ENCODE data around the gene RCBTB1.
"Not testable (repeated sequence)": the region's sequence is repeated elsewhere in the genome, so short reads cannot be mapped to it uniquely, and the experiment has no call there.

The RCBTB1 gene

GRCh38 chr13:49566461-49566860 is 18.9 kb downstream of the RCBTB1 start:
- no peak overlapping the region for H3K27ac ChIP-seq (ENCODE audit: low read length)
- TF ChIP-seq CTCF (IDR thresholded peaks at IDR 0.05; ENCODE audit: low read depth, low read length): no peak
- no peak for TF ChIP-seq EZH2phosphoT487 (IDR thresholded peaks at IDR 0.05; ENCODE audit: low read depth)
- no peak overlapping the region for H3K4me2 ChIP-seq (ENCODE audit: low read length)
- H2AFZ ChIP-seq (ENCODE audit: low read depth, low read length): no peak overlapping the region
- 0 out of 2 replicates have a peak, but pooled peaks cover 2% of the 10 kb centered on the region for H4K20me1 ChIP-seq (ENCODE audit: insufficient read depth, low read length)
- H3K27me3 ChIP-seq (ENCODE audit: low read depth, low read length): no peaks in the 10 kb centered on the region
- peaks cover 11% of the 10 kb centered on the region for H3K4me1 ChIP-seq (ENCODE audit: low read length)
- H3K36me3 ChIP-seq (replicated peaks; ENCODE audit: low read depth, low read length): peaks cover 8% of the 10 kb centered on the region
- H3K9me3 ChIP-seq (ENCODE audit: insufficient read depth, low read length): no peaks in the 10 kb centered on the region
- no peaks in the 10 kb centered on the region for H3K79me2 ChIP-seq (ENCODE audit: low read length)
- no peak overlapping the region for H3K4me3 ChIP-seq (ENCODE audit: low read length)
- H3K9ac ChIP-seq (ENCODE audit: low read length): no peak overlapping the region

- H3K9ac ChIP-seq (ENCODE audit: low read length); H3K4me1 ChIP-seq (ENCODE audit: low read length); H3K4me2 ChIP-seq (ENCODE audit: low read length); H2AFZ ChIP-seq (ENCODE audit: low read depth, low read length); H3K9me3 ChIP-seq (ENCODE audit: insufficient read depth, low read length); H4K20me1 ChIP-seq (ENCODE audit: insufficient read depth, low read length); H3K27ac ChIP-seq (ENCODE audit: low read length); H3K79me2 ChIP-seq (ENCODE audit: low read length); H3K36me3 ChIP-seq (replicated peaks; ENCODE audit: low read depth, low read length); H3K27me3 ChIP-seq (ENCODE audit: low read depth, low read length); H3K4me3 ChIP-seq (ENCODE audit: low read length): not testable (repeated sequence)
These were observed 19.9 kb downstream of the RCBTB1 start for GRCh38 chr13:49565461-49565860.

- Histone ChIP-seq H3K4me3 (ENCODE audit: low read length) (no peak overlapping the region), H3K9ac (ENCODE audit: low read length) (no peak overlapping the region), H3K4me2 (ENCODE audit: low read length) (no peak overlapping the region), H2AFZ (ENCODE audit: low read depth, low read length) (no peak overlapping the region), H3K27me3 (ENCODE audit: low read depth, low read length) (no peaks in the 10 kb centered on the region), H4K20me1 (ENCODE audit: insufficient read depth, low read length) (no peaks in the 10 kb centered on the region), H3K9me3 (ENCODE audit: insufficient read depth, low read length) (no peaks in the 10 kb centered on the region), H3K4me1 (ENCODE audit: low read length) (peaks cover 10% of the 10 kb centered on the region), H3K79me2 (ENCODE audit: low read length) (no peaks in the 10 kb centered on the region), H3K36me3 (replicated peaks; ENCODE audit: low read depth, low read length) (peaks cover 21% of the 10 kb centered on the region), H3K27ac (ENCODE audit: low read length) (no peak overlapping the region)
- TF ChIP-seq CTCF (IDR thresholded peaks at IDR 0.05; ENCODE audit: low read depth, low read length) (no peak), EZH2phosphoT487 (IDR thresholded peaks at IDR 0.05; ENCODE audit: low read depth) (no peak)
These were observed 21.8 kb downstream of the RCBTB1 start for GRCh38 chr13:49563516-49563915.

GRCh38 chr13:49561062-49561410 is 24.3 kb downstream of the RCBTB1 start:
- peaks cover 23% of the 10 kb centered on the region for H3K36me3 ChIP-seq (replicated peaks; ENCODE audit: low read depth, low read length)

More at GRCh38 chr13:49561062-49561410, 24.3 kb downstream of the RCBTB1 start:
- no peak overlapping the region for H3K4me2 ChIP-seq (ENCODE audit: low read length)
- no peak overlapping the region for H2AFZ ChIP-seq (ENCODE audit: low read depth, low read length)
- no peak overlapping the region for H3K27ac ChIP-seq (ENCODE audit: low read length)
- TF ChIP-seq EZH2phosphoT487 (IDR thresholded peaks at IDR 0.05; ENCODE audit: low read depth) (no peak), CTCF (IDR thresholded peaks at IDR 0.05; ENCODE audit: low read depth, low read length) (no peak)
- no peaks in the 10 kb centered on the region for H3K79me2 ChIP-seq (ENCODE audit: low read length)
- H3K4me3 ChIP-seq (ENCODE audit: low read length): no peak overlapping the region
- no peak overlapping the region for H3K9ac ChIP-seq (ENCODE audit: low read length)
- no peaks in the 10 kb centered on the region for H3K9me3 ChIP-seq (ENCODE audit: insufficient read depth, low read length)
- no peaks in the 10 kb centered on the region for H3K27me3 ChIP-seq (ENCODE audit: low read depth, low read length)
- H3K4me1 ChIP-seq (ENCODE audit: low read length): peaks cover 10% of the 10 kb centered on the region
- no peaks in the 10 kb centered on the region for H4K20me1 ChIP-seq (ENCODE audit: insufficient read depth, low read length)

All from OCI-LY3 (cell line).